Glomerular endothelial cell (primary cell): ENCODE results near the gene RAB27B. TPM values are rescaled to one million over a fixed set of nuclear protein-coding genes. Genes with fewer than 3 reads are reported as not detected.

Experiments
- DNase-seq: peaks from one replicate; pipeline ENCODE4 v3.0.0-alpha.2; 2011; ENCODE audit warnings: low read depth, low spot score; ENCODE audit errors: extremely low read depth
- total RNA-seq: library from RNA; depleted of rRNA; stranded (reverse); fragments of >200 nt; gene quantifications from 2 replicates; pipeline ENCODE4 v1.2.3, GENCODE V29; 2015

RAB27B gene
- total RNA-seq, 1 donor from 2014 or later = 0.99 TPM

DNA sequence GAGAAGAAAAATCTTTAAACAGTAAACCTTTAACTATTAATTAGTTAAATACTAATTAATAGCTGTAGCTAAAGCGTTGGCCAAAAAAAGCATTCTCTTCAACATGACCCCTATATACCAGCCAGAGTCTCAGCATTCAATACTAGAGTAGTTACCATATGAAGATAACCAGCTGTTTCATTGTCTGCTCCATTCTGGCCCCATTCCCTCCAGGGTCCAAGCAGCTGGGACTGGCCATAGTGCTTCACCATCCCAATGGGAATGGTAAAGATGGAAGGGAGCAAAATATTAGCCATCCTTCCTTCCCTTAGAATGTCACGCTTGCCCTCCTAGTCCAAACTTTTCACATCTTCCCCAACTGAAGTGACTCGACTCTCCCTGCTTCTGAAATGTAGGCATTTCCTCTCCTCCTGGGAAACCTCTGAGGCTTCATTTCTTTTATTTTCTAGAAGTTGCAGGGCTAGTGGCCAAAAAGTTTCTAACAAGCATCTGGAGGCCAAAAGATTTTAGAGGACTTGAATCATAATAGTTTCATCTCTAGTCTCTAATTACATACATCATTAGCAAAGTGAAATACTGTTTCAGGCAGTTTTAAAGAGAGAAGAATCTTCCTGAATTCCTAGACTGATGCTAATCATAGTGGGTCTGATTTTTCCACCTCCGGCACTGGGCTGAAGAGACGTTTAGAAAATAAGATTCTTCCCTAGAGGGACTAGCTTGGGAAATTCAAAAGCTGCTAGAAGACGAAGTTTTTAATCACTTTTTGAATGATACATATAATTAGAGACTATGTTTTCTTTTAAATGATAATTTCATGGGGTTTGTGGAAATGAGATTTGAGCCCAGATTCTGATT lies 78.3 kb downstream of the RAB27B start:
- DNase-seq = no peak

- DNase-seq = no peak
Observed at GRCh38 chr18:54909538-54909937, 81.3 kb downstream of the RAB27B start.

DNA sequence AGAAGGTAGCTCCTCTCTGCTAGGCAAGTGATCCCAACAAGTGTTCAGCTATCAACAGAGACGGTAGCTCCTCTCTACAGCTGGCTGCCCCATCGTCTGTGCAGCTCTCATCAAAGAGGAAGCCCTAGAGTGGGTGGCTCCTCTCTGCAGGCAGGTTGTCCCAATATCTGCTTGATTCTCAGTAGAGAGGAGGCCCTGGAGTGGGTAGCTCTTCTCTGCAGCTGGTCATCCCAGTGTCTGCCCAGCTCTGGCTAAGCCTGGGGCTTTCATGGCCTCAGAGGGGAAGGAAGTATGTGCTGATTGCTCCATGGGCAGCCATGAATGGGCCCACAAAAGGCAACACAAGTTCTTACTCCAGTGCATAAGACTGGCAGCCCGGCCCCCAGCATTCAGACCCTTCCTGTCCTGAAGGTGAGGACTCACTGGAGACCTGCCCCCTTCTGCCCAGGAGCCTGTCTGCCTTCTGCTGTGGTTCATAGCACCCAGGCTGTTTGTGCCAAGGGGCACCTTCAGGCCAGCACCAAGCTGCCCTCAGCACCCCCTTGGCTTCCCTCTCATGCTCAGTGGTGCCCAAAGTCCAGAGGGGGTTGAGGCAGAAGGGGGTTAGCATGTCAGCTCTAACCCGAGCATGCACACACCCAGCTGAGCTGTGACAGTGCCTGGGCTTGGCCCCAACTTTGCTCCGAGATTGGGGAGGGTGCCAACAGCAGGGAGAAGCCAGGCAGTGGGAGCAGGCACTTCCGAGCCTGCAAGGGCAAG lies 82.1 kb downstream of the RAB27B start:
- no peak for DNase-seq

- DNase-seq = no peak
Observed at GRCh38 chr18:54911551-54911950, 83.3 kb downstream of the RAB27B start.

DNA sequence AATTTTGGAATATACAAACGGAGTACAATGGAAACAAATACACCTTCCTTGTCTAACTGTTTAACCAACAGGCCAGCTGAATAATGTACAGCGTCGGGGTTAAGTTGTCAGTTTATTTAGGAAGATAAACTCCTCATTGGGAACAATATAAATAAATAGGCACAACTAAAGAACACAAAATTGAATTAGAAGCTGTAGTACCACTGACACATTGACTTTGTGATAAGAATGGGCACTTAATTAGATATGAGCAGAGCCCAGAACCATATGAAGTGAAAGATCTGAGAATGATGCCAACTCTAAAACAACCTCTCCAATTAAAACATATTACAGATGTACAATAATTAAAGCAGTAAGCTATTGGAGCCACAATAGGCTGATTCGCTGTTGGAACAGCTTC lies 86.5 kb downstream of the RAB27B start:
- DNase-seq = no peak

- no peak for DNase-seq
Observed at GRCh38 chr18:54916507-54916906, 88.2 kb downstream of the RAB27B start.

DNA sequence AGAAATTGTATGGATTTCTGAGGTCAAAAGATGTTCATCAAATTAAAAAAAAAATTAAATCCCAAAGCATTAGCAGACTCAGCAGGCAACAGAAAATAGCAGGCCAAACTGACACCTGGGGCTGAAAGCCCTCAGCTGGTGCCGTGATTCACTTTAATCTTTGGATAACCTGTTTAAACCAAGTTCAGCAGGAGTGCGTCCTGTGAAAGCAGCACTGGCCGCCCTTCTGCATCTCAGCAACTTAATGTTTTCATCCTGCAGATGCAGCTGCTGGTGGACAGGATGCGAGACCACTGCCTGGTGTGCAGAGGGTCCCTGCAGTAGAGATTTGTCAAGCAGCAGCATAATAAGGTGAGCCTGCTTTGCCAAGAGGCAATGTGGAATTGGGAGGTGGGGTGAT lies 89.8 kb downstream of the RAB27B start:
- no peak for DNase-seq

DNA sequence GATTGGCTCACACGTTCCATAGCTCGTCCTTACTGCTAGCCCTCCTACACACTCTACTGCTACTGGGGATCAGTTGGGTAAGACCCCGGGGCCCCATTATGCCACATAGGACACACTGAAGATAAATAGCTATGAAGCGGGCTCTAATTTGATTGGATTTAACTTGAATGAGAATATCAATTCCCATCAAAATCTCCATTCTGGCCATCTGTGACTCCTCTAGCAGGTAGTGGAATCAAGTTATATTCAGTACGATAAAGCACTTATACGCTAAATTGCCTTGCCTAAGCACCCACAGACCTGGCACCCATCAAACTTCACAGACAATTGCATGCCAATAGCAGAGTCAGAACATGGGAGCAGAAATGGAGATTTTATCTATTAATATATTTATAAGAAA lies 91.1 kb downstream of the RAB27B start:
- no peak for DNase-seq

DNA sequence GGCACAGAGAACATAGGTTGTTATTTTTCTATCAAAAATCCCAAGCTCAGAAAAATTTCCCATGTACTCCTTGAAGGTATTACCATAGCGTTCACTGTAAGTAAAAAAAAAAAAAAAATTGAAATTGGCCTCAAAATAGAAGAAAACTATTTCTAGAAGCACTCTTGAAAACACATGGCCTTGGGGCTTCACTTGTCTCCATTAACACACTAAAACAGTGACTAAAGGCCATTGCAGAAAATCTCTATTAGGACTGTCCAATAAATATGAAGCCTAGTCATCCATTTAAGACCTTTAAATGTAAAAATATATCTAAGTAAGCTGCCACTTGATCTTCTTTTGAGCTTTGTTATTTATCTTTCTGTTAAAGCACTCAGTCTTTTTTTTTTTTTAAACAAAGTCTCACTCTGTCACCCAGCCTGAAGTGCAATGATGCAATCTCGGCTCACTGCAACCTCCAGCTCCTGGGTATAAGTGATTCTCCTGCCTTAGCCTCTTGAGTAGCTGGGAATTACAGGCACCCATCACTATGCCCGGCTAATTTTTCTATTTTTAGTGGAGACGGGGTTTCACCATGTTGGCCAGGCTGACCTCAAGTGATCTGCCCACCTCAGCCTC lies 95.2 kb downstream of the RAB27B start:
- DNase-seq = no peak

- DNase-seq = no peak
Observed at GRCh38 chr18:54924948-54925347, 96.7 kb downstream of the RAB27B start.

- no peak for DNase-seq
Observed at GRCh38 chr18:54926593-54927325, 98.5 kb downstream of the RAB27B start.

- DNase-seq = no peak
Observed at GRCh38 chr18:54928236-54928635, 100.0 kb downstream of the RAB27B start.

DNA sequence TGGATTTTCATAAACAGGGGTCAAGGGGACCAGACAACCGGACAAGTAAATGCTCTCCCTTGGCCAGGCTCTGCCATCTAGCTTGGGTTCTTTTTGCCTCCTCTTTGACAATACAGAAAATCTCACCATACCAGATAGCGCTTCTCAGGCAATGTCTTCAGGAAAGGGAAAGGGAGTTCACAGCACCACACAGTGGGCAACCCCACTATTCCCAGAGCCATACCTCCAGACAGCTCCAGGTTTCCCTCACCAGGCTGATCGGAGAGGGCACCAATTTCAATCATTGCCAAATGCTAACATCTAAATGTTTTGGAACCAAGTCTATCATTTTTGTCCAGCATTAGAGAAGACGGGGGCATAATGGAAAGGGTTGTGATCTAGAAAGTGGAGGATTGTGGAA lies 102.9 kb downstream of the RAB27B start:
- DNase-seq = no peak

- DNase-seq = no peak
Observed at GRCh38 chr18:54932472-54932871, 104.2 kb downstream of the RAB27B start.

DNA sequence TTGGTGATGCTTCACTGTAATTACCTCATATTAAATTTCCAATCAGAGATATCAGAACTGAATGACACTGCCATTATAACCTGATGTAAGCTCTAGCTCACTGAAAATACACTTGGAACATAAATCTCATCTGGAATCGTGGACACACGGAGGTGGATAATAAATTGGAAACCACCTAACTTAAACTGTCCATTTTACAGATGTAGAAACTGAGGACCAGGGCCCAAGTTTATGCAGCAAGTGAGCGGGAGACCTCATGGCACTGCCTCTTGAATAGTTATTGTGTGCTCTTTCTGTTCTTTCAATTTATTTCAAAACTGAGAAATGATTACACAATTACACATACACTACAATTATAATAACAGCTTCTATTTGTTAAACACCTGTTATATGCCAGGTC lies 110.2 kb downstream of the RAB27B start:
- no peak for DNase-seq

DNA sequence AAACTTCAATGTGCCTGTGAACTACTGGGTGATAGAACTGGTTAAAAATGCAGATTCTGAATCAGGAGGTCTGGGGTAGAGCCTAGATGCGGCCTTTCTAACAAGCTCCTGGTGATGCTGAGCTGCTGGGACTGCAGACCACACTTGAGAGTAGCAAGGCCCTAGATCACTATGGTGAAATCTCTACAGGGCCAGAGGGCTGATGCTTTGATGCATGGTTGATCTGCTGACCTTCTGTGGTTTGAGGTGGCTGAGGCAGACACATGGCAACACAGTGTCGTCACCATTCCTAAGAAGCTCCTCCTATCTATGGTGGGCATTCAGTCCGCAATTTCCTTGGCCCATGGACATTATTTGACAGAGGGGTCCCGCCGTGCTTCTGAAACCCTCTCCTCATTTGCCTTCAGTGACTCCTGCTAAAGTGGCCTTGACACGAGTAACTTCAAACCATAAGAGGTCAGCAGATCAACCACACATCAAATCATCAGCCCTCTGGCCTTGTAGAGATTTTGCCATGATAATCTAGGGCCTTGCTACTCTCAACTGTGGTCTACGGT lies 111.2 kb downstream of the RAB27B start:
- DNase-seq = no peak

DNA sequence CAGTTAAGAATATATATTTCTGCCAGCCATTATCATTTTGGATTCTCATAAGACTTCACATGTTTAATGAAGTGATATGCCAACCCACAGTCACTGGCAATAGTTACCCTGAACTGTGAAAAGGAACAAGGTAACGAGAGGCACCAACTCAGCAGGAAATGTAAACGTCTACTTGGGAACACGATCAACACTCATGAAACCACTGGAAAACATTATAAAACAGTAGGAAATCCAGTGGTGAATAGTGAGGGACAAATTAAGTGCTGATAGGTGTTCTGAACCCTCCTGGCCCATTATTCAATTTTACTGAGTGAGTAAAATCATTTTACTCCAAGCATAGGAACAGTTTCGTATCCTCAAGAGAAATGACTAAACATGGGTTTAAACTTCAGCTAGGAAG lies 113.9 kb downstream of the RAB27B start:
- no peak for DNase-seq

GRCh38 chr18:54942569-54942968 lies 114.3 kb downstream of the RAB27B start:
- no peak for DNase-seq
